ENCODE measurements around the gene PCDHA3.
"Not testable (repeated sequence)": the region's sequence is repeated elsewhere in the genome, so short reads cannot be mapped to it uniquely, and the experiment has no call there.

The PCDHA3 gene

GRCh38 chr5:140827704-140828361 is 27.0 kb downstream of the PCDHA3 start, which contains the start of gene PCDHA6:
Gene PCDHA6 (plus strand): TSS chr5:140827960. CDS start chr5:140828092, 132 bp downstream.
- FAIRE-seq (peak; percentile 77), DNase-seq (ENCODE audit: insufficient read length, low spot score) (no peak)
- peak; percentile 49 for TF ChIP-seq CTCF (IDR thresholded peaks at IDR 0.05; ENCODE audit: insufficient read depth, missing control alignments)

- FAIRE-seq (no peak), DNase-seq (ENCODE audit: insufficient read length, low spot score) (no peak)
- TF ChIP-seq CTCF (IDR thresholded peaks at IDR 0.05; ENCODE audit: insufficient read depth, missing control alignments), result peak; percentile 45
Observed at GRCh38 chr5:140828362-140828737, 27.5 kb downstream of the PCDHA3 start.

GRCh38 chr5:140829511-140830501 is 28.9 kb downstream of the PCDHA3 start:
- not testable (repeated sequence) for DNase-seq (ENCODE audit: insufficient read length, low spot score); FAIRE-seq

- DNase-seq (ENCODE audit: insufficient read length, low spot score) (no peak), FAIRE-seq (no peak)
- no peak for TF ChIP-seq CTCF (IDR thresholded peaks at IDR 0.05; ENCODE audit: insufficient read depth, missing control alignments)
Observed at GRCh38 chr5:140833993-140834392, 33.1 kb downstream of the PCDHA3 start, which contains the start of gene PCDHA7. Gene PCDHA7 (plus strand): TSS chr5:140834269. CDS start chr5:140834384, 115 bp downstream.

- DNase-seq (ENCODE audit: insufficient read length, low spot score); FAIRE-seq: not testable (repeated sequence)
Observed at GRCh38 chr5:140834439-140835008, 33.7 kb downstream of the PCDHA3 start.

GRCh38 chr5:140835622-140836510 is 35.0 kb downstream of the PCDHA3 start:
- FAIRE-seq (no peak), DNase-seq (ENCODE audit: insufficient read length, low spot score) (no peak)
- no peak for TF ChIP-seq CTCF (IDR thresholded peaks at IDR 0.05; ENCODE audit: insufficient read depth, missing control alignments)

- FAIRE-seq (no peak), DNase-seq (ENCODE audit: insufficient read length, low spot score) (no peak)
- peak; percentile 47 for TF ChIP-seq CTCF (IDR thresholded peaks at IDR 0.05; ENCODE audit: insufficient read depth, missing control alignments)
Observed at GRCh38 chr5:140840978-140841962, 40.4 kb downstream of the PCDHA3 start, which contains the start of gene PCDHA8. Gene PCDHA8 (plus strand): TSS chr5:140841187. CDS start chr5:140841322, 135 bp downstream.
